Stimulated activated CD8-positive, alpha-beta memory T cell treated with anti-CD3 and anti-CD28 coated beads, Interleukin-15, amount 100 ng/mL, for 48 hours (primary cell): ENCODE data around the gene IGHMBP2.

Source experiments
- DNase-seq, 2 donors: peaks; one replicate each; pipeline ENCODE4 v3.0.0-alpha.2; 2020; ENCODE audit warnings: low read depth in 2 of 2

IGHMBP2 gene

GRCh38 chr11:68980776-68981065 is 77.0 kb downstream of the IGHMBP2 start, which contains the start of gene MRGPRD:
TSS of gene MRGPRD (minus strand) at chr11:68980986. CDS start at chr11:68980986, 0 bp downstream.
- DNase-seq = no peak

GRCh38 chr11:68982134-68982533 is 78.4 kb downstream of the IGHMBP2 start:
- no peak for DNase-seq

- no peak for DNase-seq
Measured at GRCh38 chr11:68983801-68984200, 80.1 kb downstream of the IGHMBP2 start.

GRCh38 chr11:68987211-68987610 is 83.5 kb downstream of the IGHMBP2 start:
- no peak for DNase-seq

GRCh38 chr11:68988491-68988890 is 84.8 kb downstream of the IGHMBP2 start:
- DNase-seq = no peak
